ENCODE data around the gene S100A9. TPM values are rescaled to one million over a fixed set of nuclear protein-coding genes. Genes with fewer than 3 reads are reported as not detected.

The S100A9 gene
- polyA plus RNA-seq, 12 donors = 10.3 to 200 (median 21.0) TPM; not detected in 1

DNA sequence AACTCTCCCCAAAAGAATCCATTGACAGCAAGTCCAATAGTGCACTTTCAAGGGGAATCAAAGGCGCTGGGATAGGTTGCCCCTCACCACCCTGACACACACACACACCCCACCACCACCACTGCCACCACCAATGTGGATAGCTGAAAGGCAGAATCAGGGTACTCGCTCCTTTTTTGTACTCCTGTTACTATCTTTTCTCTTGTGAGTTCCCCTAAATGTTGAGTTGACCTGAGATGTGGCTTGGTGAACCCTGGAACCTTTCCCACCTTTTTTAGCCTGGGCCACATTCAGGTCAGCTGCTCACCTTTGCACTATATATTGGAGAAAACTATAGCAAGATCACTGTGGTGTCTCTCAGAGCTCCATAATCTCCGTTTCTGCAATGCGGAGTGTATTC is 29.3 kb downstream of the S100A9 start:
- no peak for DNase-seq

DNA sequence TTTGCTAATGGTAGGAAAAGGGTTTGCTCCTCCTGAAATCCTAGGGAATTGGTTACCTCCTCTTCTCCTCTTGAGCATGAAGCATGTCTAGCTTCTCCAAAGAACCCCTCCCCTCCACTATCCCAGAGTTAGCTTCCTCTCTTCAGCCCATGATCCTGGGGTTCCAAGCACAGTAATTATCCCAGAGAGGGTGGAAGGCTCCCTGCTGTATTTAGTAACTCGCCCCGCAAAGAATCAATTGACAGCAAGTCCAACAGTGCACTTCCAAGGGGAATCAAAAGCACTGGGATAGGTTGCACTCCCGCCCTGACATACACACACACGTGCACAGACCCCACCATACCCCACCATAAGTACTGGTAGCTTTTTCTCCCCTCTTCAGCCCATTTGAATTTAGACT is 30.1 kb downstream of the S100A9 start:
- no peak for DNase-seq

DNA sequence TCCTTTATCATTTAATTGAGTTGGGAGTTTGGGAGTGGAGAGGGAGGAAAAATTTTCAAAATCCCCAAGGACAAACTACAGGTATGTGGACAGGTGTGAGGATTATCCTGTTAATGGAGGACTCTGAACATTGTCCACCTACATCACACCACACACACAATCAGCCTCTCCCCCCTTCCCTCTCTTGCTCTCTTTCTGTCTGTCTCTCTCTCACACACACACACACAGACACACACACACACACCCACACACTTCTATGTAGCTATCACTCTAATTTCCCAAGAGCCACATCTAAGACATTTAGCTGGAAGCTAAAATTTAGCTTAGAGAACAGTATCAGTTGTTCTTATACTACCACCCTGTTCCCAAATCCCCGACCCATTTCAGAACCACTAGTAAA is 31.7 kb downstream of the S100A9 start:
- DNase-seq = no peak

- no peak for DNase-seq
These were observed 32.6 kb downstream of the S100A9 start for GRCh38 chr1:153389973-153390879.

- DNase-seq = peak; percentile 4
These were observed 33.5 kb downstream of the S100A9 start, which contains the start of gene S100A8 for GRCh38 chr1:153390938-153391710. Gene S100A8, minus strand, starts transcription at chr1:153391073. Its CDS starts 538 bp downstream, at chr1:153390535.

DNA sequence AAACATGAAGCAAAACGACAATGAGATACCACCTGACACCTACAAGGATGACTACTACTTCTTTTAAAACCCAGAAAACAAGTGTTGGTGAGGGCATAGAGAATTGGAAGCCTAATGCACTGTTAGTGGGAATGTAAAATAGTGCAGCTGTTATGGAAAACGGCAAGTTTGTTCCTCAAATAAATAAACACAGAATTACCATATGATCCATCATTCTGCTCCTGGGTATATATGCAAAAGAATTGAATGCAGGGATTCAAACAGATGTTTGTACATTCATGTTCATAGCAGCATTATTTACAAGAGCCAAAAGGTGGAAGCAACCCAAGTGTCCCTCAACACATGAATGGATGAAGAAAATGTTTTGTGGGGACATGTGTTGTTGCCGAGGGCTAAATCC is 34.6 kb downstream of the S100A9 start:
- no peak for DNase-seq

DNA sequence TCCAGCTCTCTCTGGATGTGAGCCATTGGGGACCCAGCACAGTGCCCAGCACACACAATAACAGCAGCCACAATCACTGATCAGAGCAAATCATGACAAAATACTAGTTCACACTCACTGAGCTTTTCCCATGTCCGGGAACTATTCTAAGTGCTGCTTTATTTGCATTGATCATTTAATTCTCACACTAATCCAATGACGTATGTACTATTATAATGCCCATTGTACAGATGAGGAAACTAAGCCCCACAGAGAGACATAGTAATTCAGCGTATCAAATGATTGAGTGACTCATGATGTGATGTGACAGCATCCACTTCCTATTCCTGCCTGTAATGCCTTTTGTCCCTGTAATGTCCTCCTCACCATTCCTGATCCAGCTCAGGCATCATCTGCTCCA is 35.2 kb downstream of the S100A9 start:
- DNase-seq = no peak

GRCh38 chr1:153393926-153394325 is 36.3 kb downstream of the S100A9 start:
- DNase-seq = no peak

DNA sequence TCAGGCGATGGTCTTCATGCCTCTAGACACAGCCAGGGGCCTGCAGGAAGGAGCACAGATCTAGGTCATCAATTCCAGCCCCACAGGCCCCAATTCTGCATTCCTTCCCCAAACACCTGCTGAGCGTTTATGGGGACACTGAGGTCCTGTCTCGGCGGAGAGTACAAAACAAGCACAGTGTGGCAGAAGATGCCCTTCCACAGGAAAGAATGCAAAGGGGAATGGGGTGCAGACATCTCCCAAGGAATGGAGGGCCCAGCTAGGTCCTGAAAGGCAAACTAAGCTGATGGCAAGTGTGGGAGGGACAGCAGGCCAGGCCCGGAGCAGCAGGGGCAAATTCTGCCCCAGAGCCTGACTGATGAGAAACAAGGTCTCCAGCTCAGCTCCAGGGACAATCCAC is 36.7 kb downstream of the S100A9 start:
- DNase-seq = no peak

DNA sequence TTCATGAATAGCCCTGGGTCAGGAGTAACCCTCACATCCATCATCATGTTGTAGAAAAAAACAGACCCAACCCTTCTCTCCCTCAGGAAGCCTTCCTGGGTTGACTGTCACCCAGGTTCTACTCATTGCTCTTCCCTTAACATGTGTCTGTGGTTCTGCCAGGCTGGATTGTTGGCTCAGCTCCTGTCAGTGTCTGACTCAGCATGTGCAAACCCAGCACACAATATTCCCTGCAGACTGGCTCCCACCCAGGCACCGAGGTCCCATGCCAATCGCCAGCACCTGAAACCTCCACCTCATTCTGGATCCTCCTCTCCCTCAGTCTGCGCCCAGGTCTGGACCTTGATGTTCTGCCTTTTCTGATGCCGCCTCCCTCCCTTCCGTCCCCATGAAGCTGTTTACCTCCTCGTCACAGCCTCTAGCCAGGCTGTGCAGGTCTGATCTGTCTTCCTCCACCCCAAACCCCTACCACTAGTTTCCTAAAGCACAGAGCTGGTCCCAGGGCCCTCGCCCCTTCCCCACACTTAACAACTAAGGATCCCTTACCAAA is 37.6 kb downstream of the S100A9 start:
- no peak for DNase-seq

DNA sequence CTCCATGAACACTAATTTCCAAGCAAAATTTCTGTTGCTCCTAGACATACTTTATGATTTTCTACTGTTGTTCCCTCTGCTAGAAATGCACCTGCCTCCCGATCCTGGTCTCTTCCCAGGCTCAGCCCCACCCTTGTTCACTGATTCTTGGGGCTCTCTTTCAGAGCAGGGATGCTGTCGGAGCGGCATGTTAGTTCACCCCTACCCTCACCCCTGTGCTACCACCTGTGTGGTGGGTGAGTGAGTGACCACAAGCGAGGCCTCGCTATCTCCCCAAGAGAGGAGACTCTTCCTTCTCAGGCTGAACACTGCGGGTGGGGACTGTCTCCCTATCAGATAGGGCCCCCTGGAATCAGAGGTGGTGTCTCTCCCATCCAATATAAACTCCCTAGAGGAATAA is 38.1 kb downstream of the S100A9 start:
- no peak for DNase-seq

DNA sequence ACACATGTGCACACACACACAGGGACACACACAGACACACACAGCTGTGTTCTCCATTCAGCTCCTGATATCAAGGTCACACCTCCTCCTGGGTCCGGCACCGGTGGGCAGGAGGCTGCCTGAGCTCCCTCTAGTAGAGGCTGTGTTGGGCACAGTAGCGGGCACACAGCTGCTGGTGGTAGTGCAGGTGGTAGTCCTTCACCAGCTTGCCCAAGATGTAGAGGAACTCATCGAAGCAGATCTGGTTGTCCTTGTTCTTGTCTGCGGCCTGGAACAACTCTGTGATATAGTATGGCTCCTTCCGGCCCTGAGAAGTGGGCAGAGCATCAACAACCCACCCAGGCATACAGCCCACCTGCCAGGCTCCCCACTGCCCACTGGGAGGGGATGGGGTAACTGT is 38.8 kb downstream of the S100A9 start:
- DNase-seq = no peak

DNA sequence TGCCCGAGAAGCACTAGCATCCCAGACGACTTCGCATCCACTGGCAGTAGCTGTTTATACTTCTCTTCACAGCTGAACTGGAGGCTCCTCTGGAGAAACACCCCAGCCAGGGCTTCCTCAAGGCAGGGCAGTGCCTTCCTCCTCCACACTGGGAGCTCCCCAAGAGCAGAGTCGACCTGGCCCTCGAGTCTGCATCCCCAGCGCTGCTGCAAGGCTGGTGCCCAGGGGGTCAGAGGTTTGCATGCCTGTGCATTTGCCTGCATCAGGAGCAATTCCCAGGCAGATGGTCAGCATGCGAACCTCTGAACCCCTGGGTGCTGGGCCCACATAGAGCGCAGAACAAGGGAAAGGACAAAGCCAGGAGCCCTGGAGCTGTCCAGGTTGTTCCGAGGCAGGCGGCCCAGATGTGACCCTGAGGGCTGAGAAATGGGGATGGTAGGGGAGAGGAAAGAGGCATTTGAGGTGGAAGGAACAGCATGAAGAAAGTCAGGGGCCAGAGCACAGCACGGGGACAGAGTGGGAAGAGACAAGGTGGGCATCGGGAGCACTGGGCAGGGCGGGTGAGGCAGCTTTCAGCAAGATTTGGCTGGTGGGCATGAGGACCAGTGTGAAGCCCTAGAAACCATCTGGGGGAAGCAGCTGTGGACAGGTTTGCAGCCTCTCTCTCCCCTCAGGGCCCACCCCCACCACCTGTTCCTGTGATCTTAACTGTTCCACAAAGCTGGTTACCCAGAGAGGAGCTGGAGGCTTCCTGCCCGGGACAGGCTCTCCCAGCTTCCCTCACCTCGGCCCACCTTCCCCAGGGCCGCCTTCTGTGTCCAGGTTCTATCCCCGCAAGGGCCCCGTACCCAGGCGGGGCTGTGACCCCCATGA is 39.6 kb downstream of the S100A9 start:
- DNase-seq = no peak

DNA sequence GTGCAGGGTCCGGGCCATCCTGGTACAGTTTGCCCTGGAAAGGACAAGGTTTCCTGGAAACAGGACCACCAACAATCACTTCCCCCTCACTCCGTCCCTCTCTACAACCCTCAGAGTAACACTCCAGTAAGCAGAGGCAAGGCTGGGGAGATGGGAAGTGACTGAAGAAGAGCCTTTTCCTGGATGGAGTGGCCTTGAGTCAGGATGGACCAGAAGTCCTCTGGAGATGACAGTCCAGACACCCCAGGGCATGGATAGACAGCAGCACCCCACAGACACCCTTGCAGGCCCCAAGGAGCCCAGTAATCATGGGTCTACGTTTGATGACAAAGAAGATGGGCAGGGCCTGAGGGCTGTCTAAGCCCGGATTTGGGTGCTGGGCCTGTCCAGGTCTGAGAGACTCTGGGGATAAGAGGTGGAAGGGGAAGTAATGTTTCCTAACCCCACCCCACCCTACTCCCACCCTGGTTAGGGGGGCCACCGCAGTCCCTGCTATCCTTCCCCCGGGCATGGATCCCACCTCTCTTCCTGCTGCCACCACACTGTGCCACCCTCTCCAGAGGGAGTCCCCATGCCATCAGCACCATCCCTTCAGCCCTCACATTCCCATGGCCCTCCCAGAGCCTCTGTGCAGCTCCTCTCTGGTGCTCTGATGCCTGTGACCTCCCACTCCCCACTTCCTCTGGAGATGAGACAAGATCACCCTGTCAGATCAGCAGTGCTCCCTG is 40.4 kb downstream of the S100A9 start:
- no peak for DNase-seq

GRCh38 chr1:153399401-153400055 is 41.9 kb downstream of the S100A9 start:
- no peak for DNase-seq

GRCh38 chr1:153400244-153400643 is 42.6 kb downstream of the S100A9 start:
- DNase-seq = no peak

DNA sequence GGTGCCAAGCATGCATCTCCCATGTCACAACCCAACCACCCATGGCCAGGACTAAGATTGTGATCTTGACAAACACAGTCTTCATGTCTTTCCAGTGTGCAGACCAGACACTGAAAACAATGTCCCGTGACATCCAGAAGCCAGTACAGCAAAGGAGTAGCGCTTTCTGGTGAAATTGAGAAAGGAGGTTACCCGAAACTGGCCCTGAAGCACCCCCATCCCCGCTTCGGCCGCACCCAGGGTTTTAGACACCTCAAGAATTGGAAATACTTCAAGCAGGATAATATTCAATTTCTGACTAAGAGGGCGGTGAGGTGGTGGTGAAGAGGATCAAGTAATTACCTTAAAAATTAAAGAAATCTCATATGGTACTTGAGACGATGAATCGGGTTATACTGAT is 43.8 kb downstream of the S100A9 start:
- DNase-seq = no peak

GRCh38 chr1:153402226-153402625 is 44.6 kb downstream of the S100A9 start:
- no peak for DNase-seq

GRCh38 chr1:153403421-153404085 is 45.9 kb downstream of the S100A9 start:
- no peak for DNase-seq
